ENCODE data around the gene CBX6.

- no peak for TF ChIP-seq REST (IDR thresholded peaks at IDR 0.05; ENCODE audit: insufficient read depth in 1 of 2, low read depth in 2 of 2, low read length in 2 of 2)
- TF ChIP-seq POLR2AphosphoS5 (IDR thresholded peaks at IDR 0.05; ENCODE audit: low read depth, low read length): no peak
Measured at GRCh38 chr22:38867471-38868285, 4.3 kb downstream of the CBX6 start.

All from PFSK-1 (cell line).